Testis (tissue), 3 donors: ENCODE results near the gene SCMH1. TPM values are rescaled to one million over a fixed set of nuclear protein-coding genes. Genes with fewer than 3 reads are reported as not detected.

Experiments
- DNase-seq: peaks from one replicate; pipeline ENCODE4 v3.0.0-alpha.2; 2019
- H3K27ac ChIP-seq, 2 donors: fragments of 200-600 bp; sonication (generic); one replicate each; pipeline ENCODE4 v1.5.1; 2019
- H3K27me3 ChIP-seq: fragments of 200-600 bp; sonication (generic); one replicate; pipeline ENCODE4 v1.5.1; 2019
- H3K36me3 ChIP-seq: fragments of 200-600 bp; sonication (generic); one replicate; pipeline ENCODE4 v1.5.1; 2017; ENCODE audit warnings: low read depth; ENCODE audit errors: missing control alignments
- H3K4me1 ChIP-seq: fragments of 200-600 bp; sonication (generic); one replicate; pipeline ENCODE4 v1.5.1; 2019
- H3K4me3 ChIP-seq, 2 donors: fragments of 200-600 bp; sonication (generic); one replicate each; pipeline ENCODE4 v1.5.1; 2017 to 2019
- H3K9me3 ChIP-seq: fragments of 200-600 bp; sonication (generic); one replicate; pipeline ENCODE4 v1.5.1; 2017
- POLR2A ChIP-seq: fragments of 450-650 bp; IDR thresholded peaks from one replicate; pipeline ENCODE4 v1.6.1; 2017; ENCODE audit warnings: antibody characterized with exemption, mild to moderate bottlenecking, moderate library complexity
- WGBS, 2 donors: methylation state at CpG; one replicate each; pipeline ENCODE4 v1.1.5; 2018; 5-methylcytosine and 5-hydroxymethylcytosine counted together
- intact Hi-C: fragments of 100-400 bp; cut with DNase I; formaldehyde crosslinking; loops from one replicate; pipeline ENCODE4 v1.15.1; 2023; ENCODE audit warnings: low total_unique reads
- polyA plus RNA-seq: library from polyadenylated mRNA; stranded (reverse); fragments of 350-450 nt; fragmentation: Illumina TruSeq; extraction: RNeasy Lipid Tissue Mini Kit (QIAGEN cat#74804); gene quantifications from one replicate; pipeline ENCODE4 v1.2.3, GENCODE V29; 2014; ENCODE audit warnings: low read depth, low replicate concordance; ENCODE audit not compliant: insufficient read depth
- total RNA-seq, 2 donors: library from RNA; depleted of rRNA; stranded (reverse); fragments of >200 nt; gene quantifications; one replicate each; pipeline ENCODE4 v1.2.3, GENCODE V29; 2016
- TF ChIP-seq, protein P1 (sequence below), 3 experiments: fragments of 450-650 bp in 2 of 3; fragments of 200-600 bp in 1 of 3; sonication (generic) in 1 of 3; IDR thresholded peaks; one replicate each; pipeline ENCODE4 v1.5.1; 2016 to 2019; ENCODE audit warnings: antibody characterized with exemption in 3 of 3, mild to moderate bottlenecking in 2 of 3, moderate library complexity in 1 of 3

Gene SCMH1
- total and polyA plus RNA-seq, 3 donors from 2014 or later = 60.8 to 79.7 (median 79.0) TPM

- DNase-seq = peak; percentile 87
- intact Hi-C loops = no loop called here
- Histone ChIP-seq H3K27me3 (no peaks in the 10 kb centered on the region), H3K4me3 (no peak overlapping the region), H3K36me3 (no peaks in the 10 kb centered on the region), H3K4me1 (peaks cover 19% of the 10 kb centered on the region), H3K9me3 (no peaks in the 10 kb centered on the region), H3K27ac (no peak overlapping the region)
- WGBS, 2 donors = 43 to 47% methylated on average over 2 of the region's 2 CpGs
- no peak for TF ChIP-seq POLR2A
- TF ChIP-seq, protein P1, sequence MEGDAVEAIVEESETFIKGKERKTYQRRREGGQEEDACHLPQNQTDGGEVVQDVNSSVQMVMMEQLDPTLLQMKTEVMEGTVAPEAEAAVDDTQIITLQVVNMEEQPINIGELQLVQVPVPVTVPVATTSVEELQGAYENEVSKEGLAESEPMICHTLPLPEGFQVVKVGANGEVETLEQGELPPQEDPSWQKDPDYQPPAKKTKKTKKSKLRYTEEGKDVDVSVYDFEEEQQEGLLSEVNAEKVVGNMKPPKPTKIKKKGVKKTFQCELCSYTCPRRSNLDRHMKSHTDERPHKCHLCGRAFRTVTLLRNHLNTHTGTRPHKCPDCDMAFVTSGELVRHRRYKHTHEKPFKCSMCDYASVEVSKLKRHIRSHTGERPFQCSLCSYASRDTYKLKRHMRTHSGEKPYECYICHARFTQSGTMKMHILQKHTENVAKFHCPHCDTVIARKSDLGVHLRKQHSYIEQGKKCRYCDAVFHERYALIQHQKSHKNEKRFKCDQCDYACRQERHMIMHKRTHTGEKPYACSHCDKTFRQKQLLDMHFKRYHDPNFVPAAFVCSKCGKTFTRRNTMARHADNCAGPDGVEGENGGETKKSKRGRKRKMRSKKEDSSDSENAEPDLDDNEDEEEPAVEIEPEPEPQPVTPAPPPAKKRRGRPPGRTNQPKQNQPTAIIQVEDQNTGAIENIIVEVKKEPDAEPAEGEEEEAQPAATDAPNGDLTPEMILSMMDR (IDR thresholded peaks at IDR 0.05) = no peak
These were observed 140.0 kb downstream of the SCMH1 start for GRCh38 chr1:41101950-41102607.

- Histone ChIP-seq H3K9me3 (no peaks in the 10 kb centered on the region), H3K36me3 (no peaks in the 10 kb centered on the region), H3K27ac (no peak overlapping the region), H3K4me1 (peaks cover 23% of the 10 kb centered on the region), H3K27me3 (no peaks in the 10 kb centered on the region), H3K4me3 (no peak overlapping the region)
- TF ChIP-seq, protein P1 (IDR thresholded peaks at IDR 0.05) = no peak
- no peak for TF ChIP-seq POLR2A
- intact Hi-C loops = no loop called here
- WGBS, 2 donors = 92 to 96% methylated on average over 1 of the region's 1 CpG
- DNase-seq = no peak
These were observed 141.0 kb downstream of the SCMH1 start for GRCh38 chr1:41101076-41101475.

DNA sequence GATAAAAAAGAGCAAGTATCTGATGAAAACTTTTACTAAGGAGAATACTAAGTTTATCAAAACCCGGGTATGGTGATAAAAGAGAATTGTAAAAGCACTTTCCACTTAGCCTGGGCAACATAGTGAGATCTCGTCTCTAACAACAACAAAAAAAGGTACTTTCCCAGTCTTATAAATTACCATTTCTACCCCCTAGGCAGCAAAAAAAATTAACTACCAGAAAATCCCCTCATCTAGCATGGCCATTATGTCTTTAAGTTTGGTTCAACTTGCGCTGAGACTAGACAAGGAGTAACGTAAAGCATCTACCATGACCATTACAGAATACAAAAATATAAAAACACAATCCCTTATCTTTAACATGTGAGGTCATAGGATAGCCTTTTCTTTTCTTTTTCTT is 141.9 kb downstream of the SCMH1 start:
- H3K4me1 ChIP-seq = peaks cover 23% of the 10 kb centered on the region
- intact Hi-C loops = no loop called here
- no peaks in the 10 kb centered on the region for H3K9me3 ChIP-seq
- TF ChIP-seq, protein P1 (IDR thresholded peaks at IDR 0.05) = no peak
- TF ChIP-seq POLR2A = no peak
- H3K27ac ChIP-seq = no peak overlapping the region
- H3K4me3 ChIP-seq = no peak overlapping the region
- WGBS, 2 donors = 89 to 92% methylated on average over 4 of the region's 4 CpGs
- no peaks in the 10 kb centered on the region for H3K36me3 ChIP-seq
- DNase-seq = no peak
- H3K27me3 ChIP-seq = no peaks in the 10 kb centered on the region

- Histone ChIP-seq H3K4me1 (peaks cover 23% of the 10 kb centered on the region), H3K9me3 (no peaks in the 10 kb centered on the region), H3K36me3 (no peaks in the 10 kb centered on the region), H3K27me3 (no peaks in the 10 kb centered on the region), H3K27ac (no peak overlapping the region), H3K4me3 (no peak overlapping the region)
- DNase-seq = no peak
- TF ChIP-seq, protein P1 (IDR thresholded peaks at IDR 0.05) = no peak
- no peak for TF ChIP-seq POLR2A
- WGBS, 2 donors = 94 to 98% methylated on average over 5 of the region's 5 CpGs
- intact Hi-C loops = no loop called here
These were observed 143.2 kb downstream of the SCMH1 start for GRCh38 chr1:41098730-41099460.
